ENCODE measurements around the gene SLC39A11.
"Not testable (repeated sequence)": the region's sequence is repeated elsewhere in the genome, so short reads cannot be mapped to it uniquely, and the experiment has no call there.

The SLC39A11 gene

DNA sequence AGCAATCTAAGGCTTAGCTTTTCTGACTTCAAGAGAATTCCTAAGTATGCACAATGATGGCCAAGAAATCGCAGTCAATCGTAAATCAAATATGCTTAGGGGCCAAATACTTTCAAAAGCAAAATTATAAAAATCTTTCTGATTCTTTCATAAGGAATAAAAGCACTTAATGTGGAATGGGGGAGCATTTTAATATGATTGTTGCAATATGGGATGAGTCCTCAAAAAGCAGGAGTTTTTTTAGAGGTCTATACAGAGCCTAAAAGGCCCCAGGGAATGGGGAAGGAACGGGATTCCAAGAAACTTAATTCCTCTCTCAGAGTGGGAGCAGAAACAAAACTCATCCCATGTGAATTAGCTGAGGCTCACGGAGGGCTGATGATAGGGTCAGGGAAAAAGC, 14.7 kb upstream of the SLC39A11 start:
- no peak for DNase-seq

DNA sequence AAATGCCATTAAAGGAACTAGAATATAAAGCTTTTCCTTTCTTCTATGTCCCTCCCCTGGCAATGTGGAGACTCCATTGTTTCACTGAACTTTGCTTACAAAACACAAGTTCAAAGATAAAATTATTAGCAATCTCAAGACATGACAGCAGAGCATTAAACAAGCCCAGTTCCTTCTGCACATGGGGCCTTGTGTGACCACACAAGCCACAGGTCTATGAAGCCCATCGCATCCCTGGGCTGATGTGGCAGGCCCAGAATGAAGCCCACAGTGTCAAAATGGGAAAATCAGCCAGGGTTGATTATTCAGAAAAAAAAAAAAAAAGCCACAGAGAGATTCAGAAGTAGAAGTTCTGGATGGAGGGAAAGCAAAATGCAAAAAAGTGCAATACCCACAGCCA, 12.9 kb upstream of the SLC39A11 start:
- DNase-seq: no peak

DNA sequence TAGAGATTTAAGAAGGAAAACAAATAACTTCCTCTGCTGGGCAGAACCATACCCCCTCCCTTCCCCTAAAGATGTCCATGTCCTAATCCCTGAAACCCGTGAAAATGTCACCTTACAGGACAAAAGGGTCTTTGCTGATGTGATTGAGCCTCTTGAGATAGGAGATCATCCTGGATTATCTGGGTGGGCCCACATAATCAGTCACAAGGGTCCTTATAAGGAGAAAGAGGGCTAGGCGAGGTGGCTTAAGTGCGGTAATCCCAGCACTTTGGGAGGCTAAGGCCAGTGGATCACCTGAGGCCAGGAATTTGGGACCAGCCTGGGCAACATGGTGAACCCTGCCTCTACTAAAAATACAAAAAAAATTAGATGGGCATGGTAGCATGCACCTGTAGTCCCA, 12.0 kb upstream of the SLC39A11 start:
- no peak for DNase-seq

DNA sequence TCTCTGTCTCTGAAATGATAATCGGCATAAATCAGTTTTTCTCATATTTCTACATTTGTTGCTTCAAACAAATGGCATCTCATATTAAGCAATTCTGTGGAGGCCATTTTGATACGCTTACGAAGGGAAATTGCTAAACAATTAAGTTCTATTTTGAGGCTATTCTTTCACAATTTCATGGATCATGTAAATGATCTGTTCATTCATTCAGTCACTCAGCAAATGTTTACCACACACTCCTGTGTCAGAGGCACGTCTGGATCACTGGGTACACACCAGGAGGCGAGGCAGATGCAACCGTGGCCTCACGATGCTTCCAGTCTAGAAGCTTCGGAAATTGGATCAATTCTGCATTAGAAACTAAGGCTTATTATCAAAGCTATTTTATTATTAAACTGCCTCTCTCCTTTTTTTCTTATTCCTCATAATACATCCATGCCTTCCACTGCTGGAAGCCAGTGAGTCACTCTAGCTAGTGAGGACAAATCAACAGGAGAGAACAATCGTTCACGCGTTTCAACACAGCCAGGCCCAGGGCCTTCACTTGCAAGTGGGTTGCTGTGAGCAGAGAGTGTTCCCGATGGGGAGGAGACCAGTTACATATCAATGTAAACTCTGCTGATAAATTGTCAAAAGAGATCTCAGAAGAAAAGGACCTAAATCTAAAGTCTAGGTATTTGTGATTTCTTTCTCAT, 11.3 kb upstream of the SLC39A11 start:
- DNase-seq: no peak

DNA sequence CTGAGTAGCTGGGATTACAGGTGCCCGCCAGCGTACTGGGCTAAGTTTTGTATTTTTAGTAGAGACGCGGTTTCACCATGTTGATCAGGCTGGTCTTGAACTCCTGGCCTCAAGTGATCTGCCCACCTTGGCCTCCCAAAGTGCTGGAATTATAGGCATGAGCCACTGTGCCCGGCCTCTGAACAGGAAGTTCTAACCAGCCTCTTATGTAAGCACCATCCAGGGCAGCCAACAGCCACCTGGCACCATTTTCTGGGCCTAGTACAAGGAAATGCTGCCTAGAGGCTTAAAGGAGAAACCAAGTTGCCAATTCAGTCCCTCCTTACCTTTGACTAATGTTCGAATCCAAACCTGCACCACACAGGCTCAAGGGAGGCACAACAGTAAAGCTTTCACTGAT, 8.5 kb upstream of the SLC39A11 start:
- DNase-seq: no peak

DNA sequence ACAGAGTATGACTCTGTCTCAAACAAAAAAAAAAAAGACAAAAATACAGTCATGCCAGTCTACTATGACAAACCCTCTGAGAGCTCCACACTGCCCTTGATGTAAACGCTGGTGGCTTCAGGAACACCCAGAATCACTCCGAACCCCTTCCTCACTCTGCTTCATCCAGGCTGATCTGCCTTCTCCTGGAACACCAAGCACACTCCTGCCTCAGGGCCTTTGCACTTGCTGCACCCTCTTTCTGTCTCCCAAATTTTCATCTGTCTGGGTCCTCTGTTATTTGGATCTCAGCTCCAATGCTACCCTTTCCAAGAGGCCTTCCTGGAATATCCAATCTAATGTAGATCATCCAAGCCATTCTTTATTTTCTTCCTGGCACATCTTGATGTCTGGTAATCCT, 7.9 kb upstream of the SLC39A11 start:
- DNase-seq: no peak

DNA sequence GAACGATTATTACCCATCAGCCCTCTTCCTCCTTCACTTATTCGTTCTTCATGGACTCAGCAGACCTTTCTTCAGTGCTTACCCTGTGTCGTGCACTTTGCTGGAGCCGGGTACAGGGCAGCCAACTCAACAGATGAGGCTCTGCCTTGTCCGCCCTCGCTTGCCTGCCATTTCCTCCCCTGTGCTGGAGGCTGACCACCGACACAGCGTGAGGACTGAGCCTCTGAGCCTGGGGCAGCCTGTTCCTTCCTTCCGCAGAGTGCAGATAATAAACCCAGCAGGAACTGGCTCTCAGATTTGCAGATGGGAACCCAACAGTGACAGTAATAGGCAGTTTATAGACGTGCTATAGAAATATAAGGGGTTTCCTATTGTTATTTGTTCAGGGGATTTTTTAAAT, 7.0 kb upstream of the SLC39A11 start:
- DNase-seq: no peak

DNA sequence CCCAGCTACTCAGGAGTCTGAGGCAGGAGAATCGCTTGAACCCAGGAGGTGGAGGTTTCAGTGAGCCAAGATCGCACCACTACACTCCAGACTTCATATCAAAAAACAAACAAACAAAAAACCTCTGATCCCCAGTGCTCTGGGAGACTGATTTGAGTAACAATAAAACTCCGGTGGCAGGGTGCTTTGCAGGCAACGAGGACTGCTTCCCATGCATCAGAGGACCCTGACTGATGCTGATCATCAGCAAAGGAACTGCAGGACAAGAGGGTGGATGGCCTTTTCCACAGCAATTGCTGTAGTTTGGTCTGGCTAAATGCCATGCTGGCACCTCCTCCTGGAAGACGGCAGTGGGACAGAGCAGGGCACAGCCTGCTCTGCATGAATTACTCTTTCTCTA, 6.4 kb upstream of the SLC39A11 start:
- no peak for DNase-seq

DNA sequence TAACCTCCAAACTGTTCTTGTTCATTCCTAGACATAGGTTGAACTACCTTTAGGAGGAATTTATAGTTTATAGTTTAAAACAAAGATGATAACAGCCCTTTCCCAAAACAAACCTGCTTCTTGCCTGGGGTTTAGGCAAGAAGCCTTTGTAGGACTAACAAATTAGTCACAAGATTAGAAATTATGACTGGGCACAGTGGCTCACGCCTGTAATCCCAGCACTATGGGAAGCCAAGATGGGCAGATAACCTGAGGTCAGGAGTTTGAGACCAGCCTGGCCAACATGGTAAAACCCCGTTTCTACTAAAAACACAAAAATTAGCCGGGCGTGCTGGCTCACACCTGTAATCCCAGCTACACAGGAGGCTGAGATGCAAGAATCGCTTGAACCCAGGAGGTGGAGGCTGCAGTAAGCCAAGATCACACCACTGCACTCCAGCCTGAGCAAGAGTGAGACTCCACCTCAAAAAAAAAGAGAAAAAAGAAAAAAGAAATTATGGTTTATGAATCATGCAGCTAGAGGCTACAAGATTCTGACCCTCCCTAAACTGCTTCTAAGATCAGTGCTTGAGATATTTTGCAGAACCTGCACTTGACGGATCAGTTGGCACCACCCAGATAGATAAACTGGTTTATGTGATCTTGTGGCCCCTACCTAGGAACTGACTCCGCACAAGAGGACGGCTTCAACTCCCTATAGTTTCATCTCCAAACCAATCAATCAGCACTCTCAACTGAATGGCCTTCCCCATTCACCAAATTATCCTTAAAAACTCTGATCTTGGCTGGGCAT, 5.7 kb upstream of the SLC39A11 start:
- DNase-seq: not testable (repeated sequence)

DNA sequence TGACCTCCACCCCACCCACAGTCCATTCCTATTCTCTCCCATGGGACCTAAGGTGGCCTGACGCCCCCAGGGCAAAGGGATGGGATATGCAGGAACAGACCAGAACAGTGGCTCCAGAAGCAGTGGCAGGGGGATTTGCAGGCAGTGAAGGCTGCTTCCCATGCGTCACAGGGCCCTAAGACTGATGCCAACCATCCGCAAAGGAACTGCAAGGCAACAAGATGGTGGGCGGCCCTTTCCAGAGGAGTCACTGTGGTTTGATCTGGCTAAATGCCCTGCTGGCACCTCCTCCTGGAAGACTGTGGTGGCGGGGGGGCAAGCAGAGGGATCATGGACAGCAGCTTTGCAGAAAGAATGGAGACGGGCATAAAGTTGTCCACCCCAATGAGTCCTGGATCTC, 4.4 kb upstream of the SLC39A11 start:
- no peak for DNase-seq

DNA sequence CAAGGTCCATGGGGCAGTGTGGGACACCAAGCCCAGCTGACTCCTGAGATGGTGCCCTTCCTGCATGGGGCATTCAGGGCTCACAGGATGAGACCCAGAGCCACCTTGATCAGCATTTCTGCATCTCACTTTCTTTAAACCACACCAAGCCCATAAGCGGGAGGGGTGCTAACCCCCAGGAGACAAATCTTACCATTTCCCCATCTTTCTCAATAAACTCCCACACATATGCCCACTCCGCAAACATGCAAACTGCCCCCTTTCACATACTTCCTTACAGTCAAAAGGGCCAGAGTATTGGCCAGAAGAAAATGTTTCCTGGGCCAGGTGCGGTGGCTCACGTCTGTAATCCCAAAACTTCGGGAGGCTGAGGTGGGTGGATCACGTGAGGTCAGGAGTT, 3.7 kb upstream of the SLC39A11 start:
- DNase-seq: no peak

DNA sequence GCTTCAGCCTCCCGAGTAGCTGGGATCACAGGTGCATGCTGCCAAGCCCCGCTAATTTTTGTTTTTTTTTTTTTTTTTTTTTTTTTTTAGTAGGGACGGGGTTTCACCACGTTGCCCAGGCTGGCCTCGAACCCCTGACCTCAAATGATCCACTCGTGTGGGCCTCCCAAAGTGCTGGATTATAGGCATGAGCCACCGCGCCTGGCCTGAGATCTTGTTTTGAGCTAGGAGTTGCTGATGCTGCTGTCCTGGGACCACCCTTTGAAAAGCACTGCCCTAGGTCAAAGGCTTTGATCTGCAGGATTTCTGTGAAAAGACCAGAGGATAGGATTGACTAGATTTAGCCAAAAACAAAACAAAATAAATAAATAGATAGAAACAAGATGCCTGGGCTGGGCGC, 798 bp upstream of the SLC39A11 start:
- no peak for DNase-seq

DNA sequence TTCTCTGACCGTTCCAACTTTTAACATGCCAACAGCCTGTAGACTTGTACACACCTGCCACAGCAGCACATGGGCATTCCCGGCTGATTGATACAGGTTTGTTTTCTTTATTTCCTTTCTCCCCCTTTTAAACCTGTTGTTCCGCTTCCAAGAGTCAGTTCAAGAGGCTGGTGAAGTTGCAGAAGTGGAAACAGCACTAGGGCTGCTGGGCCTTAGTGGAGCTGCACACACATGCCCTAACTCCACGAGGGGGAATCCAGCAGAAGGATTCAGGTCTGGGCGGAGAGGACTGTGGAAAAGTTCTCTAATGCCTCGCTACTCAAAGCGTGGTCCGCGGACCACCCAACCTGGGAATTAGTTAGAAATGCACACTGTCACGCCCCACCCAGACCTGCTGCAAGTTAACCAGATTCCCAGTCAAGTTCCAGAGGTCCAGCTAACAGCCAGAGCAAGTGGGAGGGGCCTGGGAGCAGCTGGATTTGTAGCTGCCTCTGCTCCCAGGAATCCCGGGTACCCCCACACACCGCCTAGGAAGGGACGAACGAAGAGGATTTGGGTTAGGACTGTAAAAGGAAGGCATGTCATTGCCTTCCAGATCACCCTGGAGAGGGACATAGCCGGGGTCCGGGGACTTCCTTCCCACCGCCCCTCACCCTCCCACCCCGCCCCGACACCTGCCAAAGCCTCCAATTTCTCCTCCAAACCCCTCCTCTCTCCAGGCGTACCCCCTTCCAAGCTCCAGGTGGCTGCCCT, 542 bp downstream of the SLC39A11 start:
- no peak for DNase-seq

DNA sequence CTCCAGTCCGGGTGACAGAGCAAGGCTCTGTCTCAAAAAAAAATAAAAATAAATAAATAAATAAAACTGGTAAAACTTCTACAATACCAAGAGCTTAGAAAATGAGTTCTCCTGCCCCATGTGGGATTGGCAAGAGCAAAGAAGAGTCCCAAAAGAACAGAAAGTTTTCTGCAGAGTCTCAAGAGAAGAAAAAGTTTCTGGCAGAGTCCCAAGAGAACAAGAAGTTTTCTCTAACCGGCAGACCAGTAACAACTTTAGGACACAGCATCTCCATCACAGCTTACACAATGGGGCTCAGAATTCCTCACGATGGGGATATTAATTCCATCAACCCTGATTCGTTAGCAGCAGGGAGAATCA, 1.1 kb downstream of the SLC39A11 start:
- DNase-seq: no peak

DNA sequence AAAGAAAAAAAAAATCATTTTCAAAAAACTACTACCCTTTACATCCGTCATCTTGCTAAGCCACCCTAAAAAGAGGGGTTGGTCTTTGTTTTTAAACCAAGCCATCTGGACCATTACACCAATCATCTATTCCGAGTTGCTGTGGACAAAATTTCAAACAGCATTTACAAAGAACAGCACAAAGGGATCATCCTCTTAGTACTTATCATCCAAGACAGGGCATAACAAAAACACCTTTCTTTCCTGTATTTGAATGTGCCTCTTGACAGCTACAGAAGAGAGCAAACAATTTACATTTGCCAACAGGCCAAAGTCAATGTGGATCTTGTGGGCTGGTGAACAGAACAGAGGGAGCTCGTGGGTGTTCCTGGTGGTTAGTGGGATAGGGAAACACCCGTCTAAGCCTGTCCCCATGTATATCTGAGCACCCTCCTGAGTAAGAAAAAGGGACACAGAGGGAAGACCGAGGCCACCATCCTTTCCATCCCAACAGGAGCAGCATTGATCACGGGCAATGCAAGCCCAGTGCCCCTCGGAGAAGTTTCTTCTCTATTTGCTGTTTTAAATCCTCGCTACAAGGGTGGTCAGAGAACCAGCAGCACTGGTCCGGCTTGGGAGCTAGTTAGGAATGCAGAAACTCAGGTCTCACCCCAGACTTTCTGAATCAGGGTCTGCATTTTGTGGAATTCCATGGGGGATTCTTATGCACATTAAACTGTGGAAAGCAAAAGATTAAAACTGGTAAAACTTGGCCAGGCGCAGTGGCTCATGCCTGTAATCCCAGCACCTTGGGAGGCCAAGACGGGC, 1.9 kb downstream of the SLC39A11 start:
- DNase-seq: no peak

DNA sequence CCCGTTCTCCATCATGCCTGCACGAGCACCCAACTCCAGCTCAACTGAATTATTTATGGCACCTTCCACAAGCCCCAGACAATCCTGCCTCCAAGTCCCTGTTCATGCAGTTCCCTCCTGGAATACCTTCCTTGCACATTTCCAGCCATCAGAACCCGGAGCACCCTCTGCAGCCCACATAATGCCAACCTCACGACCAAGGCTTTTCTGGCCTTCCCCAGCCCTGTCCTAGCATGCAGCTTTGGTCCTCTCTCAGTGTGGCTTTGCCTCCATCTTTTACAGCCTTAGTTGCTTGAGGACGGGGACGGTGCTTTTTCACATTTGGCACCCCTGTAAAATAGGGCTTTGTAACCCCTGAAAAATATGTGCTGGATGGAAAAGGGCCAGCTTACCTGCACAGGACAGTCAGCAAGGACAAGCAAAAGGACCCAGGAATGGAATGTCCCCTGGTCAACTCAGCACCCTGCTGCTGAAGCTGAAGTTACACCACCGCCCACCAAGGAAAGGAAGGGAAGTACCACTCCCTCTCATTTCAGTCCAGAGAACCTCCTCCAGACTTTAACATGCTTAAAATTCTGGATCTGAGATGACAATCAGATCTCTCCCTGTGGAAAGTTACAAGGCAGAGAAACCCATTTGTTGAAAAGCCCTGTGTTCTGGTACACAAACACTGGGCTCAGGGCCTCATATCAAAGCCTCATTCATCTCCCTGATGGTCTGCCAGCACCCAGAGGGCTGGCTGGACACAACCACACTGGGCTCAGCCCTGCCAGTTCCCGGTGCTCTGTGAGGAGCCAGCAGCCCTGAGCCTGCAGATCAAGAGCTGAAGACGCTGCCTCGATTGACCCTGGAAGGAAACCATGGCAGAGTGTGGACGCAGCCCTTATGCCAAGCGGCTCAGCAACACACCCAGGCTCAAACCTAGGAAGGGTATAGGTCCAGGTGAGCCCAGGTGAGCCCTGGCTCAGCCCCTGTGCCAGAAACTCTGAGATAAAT, 2.9 kb downstream of the SLC39A11 start:
- DNase-seq: no peak

DNA sequence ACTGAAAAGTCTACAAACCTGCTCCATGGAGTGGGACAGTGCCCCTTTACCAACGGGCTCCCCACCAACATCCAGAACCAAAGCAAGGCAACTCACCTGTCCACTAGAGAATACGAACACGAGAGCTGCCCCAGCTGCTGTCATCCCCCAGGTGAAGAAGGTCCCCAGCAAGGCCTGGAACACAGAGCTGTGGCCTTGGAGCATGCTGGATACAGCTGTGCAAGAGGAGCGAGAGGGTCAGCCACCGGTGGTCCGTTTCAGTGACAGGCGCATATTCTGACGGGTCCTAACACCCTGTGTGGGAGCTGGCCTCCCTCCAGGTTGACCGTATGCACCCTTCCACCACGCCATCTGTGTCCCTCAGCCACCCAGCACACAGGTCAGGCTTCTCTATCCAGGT, 3.9 kb downstream of the SLC39A11 start:
- no peak for DNase-seq

DNA sequence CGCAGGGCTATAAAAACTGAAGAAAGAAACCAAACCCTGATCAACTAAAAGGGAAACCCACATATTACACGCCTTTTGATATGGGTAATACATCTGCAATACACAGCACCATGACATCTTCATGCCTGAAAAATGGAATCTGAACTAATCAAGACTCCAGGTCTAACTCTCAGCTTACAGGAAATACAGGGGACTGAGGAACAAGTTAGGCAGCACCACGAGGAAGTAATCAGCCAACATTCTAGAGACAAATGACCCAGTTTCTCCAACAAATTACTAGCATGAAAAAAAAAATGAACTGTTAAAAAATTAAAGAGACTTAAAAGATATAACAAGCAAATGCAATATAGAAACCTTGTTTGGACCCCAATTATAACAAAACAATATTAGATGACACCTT, 9.1 kb downstream of the SLC39A11 start:
- no peak for DNase-seq

DNA sequence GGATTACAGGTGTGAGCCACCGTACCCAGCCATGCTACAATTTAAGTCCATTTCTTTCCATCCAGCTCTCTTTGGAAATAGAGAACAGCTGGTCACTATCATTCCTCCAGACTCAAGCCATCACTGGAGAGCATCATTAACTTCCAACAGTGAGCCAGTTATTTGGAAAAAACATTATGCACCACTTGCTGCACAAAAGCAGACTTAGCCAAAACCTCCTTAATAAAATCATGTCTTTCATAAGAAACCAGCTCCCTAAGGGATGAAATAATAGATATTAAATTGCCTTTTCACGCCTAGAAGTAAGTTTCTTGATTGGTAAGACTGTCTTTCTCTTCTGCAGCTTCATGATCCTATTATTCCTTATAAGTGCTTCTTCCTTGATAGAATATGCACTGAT, 17.9 kb downstream of the SLC39A11 start:
- no peak for DNase-seq

DNA sequence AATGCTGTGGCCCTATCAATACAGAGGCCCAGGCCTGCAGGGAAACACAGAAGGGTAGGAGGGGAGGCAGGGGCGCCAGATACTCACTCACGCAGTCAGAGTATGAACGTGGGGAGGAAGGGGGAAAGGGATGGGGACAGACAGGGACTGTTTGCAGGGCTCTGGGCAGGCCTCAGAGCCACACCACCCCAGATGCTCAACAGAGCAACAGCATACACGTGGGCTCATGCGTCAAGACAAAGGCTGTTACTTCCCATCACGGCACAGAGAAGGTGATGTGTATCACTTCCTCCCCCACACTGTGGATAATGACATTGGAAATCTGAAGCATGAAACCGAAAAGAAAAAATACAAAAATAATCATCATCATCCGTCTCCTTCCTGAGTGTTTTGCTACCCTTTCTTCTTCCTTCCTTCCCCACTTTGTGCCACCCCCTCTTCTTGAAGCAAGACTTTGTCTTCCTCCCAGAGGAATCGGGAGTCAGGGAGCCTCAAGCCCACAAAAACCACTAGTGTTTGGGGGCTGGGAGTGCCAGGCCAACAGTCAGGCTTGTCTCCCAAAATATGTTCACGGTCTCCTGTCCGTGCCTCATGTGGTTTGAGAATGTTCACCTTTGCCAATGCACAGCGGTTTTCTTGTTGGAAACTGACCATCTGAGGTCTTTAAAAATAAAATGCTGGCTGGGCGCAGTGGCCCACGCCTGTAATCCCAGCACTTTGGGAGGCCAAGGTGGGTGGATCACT, 20.1 kb downstream of the SLC39A11 start:
- no peak for DNase-seq

Data from stimulated activated CD4-positive, alpha-beta T cell treated with anti-CD3 and anti-CD28 coated beads, Interleukin-4, amount 100 ng/mL, for 4 hours (primary cell).